CD4-positive, alpha-beta T cell treated with Interleukin-6 for 4 hours (primary cell): ENCODE data around the gene AUTS2.
A peak's percentile ranks its signal among the peaks of the same experiment; 100 is the strongest.
"Not testable (repeated sequence)": the region's sequence is repeated elsewhere in the genome, so short reads cannot be mapped to it uniquely, and the experiment has no call there.

Source experiments
- DNase-seq: peaks from one replicate; pipeline ENCODE4 v3.0.0-alpha.2; 2020; ENCODE audit warnings: mixed read lengths

The AUTS2 gene

GRCh38 chr7:70789481-70790214, 1191.4 kb downstream of the AUTS2 start:
- DNase-seq: no peak

- DNase-seq: no peak
Measured at GRCh38 chr7:70790215-70791073, 1192.2 kb downstream of the AUTS2 start.

GRCh38 chr7:70791341-70791740, 1193.1 kb downstream of the AUTS2 start:
- DNase-seq: no peak

- DNase-seq: no peak
Measured at GRCh38 chr7:70793060-70793459, 1194.8 kb downstream of the AUTS2 start.

GRCh38 chr7:70793821-70794220, 1195.5 kb downstream of the AUTS2 start:
- no peak for DNase-seq

GRCh38 chr7:70794962-70795361, 1196.7 kb downstream of the AUTS2 start:
- DNase-seq: no peak

GRCh38 chr7:70795948-70796347, 1197.7 kb downstream of the AUTS2 start:
- DNase-seq: no peak

GRCh38 chr7:70797109-70797514, 1198.8 kb downstream of the AUTS2 start:
- DNase-seq: peak; percentile 18

- DNase-seq: no peak
Measured at GRCh38 chr7:70799841-70800405, 1201.6 kb downstream of the AUTS2 start.

GRCh38 chr7:70805360-70805759, 1207.1 kb downstream of the AUTS2 start:
- DNase-seq: no peak

GRCh38 chr7:70807650-70808049, 1209.4 kb downstream of the AUTS2 start:
- no peak for DNase-seq

GRCh38 chr7:70808876-70809275, 1210.6 kb downstream of the AUTS2 start:
- DNase-seq: no peak

- DNase-seq: no peak
Measured at GRCh38 chr7:70810558-70811139, 1212.4 kb downstream of the AUTS2 start.

- no peak for DNase-seq
Measured at GRCh38 chr7:70812511-70812910, 1214.2 kb downstream of the AUTS2 start.

GRCh38 chr7:70822490-70822889, 1224.2 kb downstream of the AUTS2 start:
- not testable (repeated sequence) for DNase-seq

GRCh38 chr7:70829221-70830059, 1231.2 kb downstream of the AUTS2 start:
- DNase-seq: peak; percentile 55

- no peak for DNase-seq
Measured at GRCh38 chr7:70830060-70830395, 1231.8 kb downstream of the AUTS2 start.

- DNase-seq: no peak
Measured at GRCh38 chr7:70830426-70830825, 1232.2 kb downstream of the AUTS2 start.

GRCh38 chr7:70833726-70834125, 1235.5 kb downstream of the AUTS2 start:
- DNase-seq: no peak

- DNase-seq: no peak
Measured at GRCh38 chr7:70834424-70834823, 1236.1 kb downstream of the AUTS2 start.

GRCh38 chr7:70835658-70836057, 1237.4 kb downstream of the AUTS2 start:
- no peak for DNase-seq

GRCh38 chr7:70836279-70836678, 1238.0 kb downstream of the AUTS2 start:
- DNase-seq: no peak

GRCh38 chr7:70836946-70837345, 1238.7 kb downstream of the AUTS2 start:
- no peak for DNase-seq
